T-helper 2 cell treated with Interferon-gamma antibody and Interleukin-4, amounts not matched to agents 5 μg/mL and 100 μg/mL, for 36 hours (primary cell): Measurements from ENCODE around the gene CHSY1.

Experiments used
- DNase-seq: peaks from one replicate; pipeline ENCODE4 v3.0.0; 2021; ENCODE audit warnings: low spot score
- H3K27ac Mint-ChIP-seq: one replicate; pipeline ENCODE4 v1.8.0; 2021; ENCODE audit warnings: mild to moderate bottlenecking, mixed read lengths
- H3K27me3 Mint-ChIP-seq: one replicate; pipeline ENCODE4 v1.8.0; 2021; ENCODE audit warnings: low read depth, mixed read lengths
- H3K36me3 Mint-ChIP-seq: one replicate; pipeline ENCODE4 v1.8.0; 2021; ENCODE audit warnings: low read depth, mixed read lengths
- H3K4me1 Mint-ChIP-seq: one replicate; pipeline ENCODE4 v1.8.0; 2021; ENCODE audit warnings: low read depth, mixed read lengths
- H3K4me3 Mint-ChIP-seq: one replicate; pipeline ENCODE4 v1.8.0; 2022; ENCODE audit warnings: mild to moderate bottlenecking, moderate library complexity, mixed read lengths
- H3K9me3 Mint-ChIP-seq: one replicate; pipeline ENCODE4 v1.8.0; 2021; ENCODE audit warnings: mixed read lengths

CHSY1 gene

DNA sequence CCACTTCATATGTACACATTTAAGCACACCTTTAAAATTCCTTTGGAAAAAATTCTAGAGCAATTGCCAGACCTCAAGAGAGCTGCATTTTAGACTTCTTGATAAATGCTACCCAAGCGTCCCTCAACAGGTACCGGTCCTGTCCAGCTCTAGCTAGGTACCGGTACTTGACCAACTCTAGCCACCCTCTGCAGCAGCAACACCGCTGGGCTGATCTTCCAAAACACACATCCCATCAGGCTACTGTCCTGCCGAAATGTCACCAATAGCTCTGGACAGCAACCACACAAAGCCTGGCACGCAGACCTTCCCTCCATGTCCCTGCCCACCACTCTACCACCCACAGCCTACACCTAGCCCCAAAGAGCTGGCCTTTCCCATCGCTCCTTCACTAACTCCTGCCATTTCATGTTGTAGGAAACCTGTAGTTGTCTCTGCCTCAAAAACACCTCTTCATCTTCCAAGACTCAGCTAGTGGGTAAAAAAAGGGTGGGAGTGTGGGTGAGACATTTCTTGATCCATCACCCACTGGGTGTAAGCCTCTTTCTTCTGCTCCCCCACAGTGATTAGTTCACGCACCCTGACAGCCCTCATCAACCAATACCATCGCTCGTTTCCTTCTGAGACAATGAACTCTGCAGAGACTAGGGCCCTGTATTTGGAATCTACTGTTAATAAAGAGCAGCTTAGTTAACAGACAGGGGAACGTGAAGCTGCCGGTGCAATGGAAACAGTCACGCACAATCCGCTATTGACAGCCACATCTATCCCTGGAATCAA lies 6.8 kb downstream of the CHSY1 start:
- H3K27ac Mint-ChIP-seq, result peak overlapping the region; percentile 64
- H3K4me3 Mint-ChIP-seq, result peak overlapping the region; percentile 68
- no peaks in the 10 kb centered on the region for H3K9me3 Mint-ChIP-seq
- H3K27me3 Mint-ChIP-seq, result no peaks in the 10 kb centered on the region
- H3K36me3 Mint-ChIP-seq, result peaks cover 43% of the 10 kb centered on the region
- DNase-seq, result no peak
- peaks cover 85% of the 10 kb centered on the region for H3K4me1 Mint-ChIP-seq

DNA sequence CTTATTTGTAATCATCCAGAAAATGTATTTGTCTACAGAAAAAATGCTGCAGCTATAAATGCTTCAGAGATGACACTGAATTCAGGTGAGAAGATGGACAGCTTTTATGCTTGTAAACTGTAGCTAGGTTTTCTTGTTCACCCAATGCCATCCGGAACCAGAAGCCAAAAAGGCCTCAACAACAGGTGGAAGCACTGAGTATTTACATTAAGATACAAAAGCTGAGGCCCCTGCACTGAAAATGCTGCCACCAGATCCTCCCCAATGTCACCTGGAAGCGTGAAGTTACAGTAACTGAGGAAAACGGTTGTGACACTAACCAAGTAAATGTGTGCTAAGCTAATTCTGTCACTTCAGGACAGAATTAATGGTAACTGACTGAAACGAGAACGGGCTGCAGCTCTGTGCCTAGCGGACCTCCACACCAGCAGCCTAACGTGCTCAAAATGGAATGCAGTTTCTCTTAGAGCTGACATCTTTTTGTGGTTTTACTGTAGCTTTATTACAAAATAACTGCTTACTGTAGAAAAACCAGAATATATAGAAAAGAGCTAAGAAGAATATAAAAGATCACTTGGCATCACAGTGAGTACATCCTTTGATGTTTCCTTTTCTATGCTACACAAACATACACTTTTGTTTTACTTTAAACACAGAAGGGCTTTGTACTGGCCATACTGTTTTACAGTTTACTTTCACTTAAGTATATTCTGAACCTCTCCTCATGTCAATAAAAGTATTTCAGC lies 7.6 kb downstream of the CHSY1 start:
- Mint-ChIP-seq H3K27me3 (no peaks in the 10 kb centered on the region), H3K9me3 (no peaks in the 10 kb centered on the region), H3K4me1 (peaks cover 87% of the 10 kb centered on the region), H3K4me3 (peak overlapping the region; percentile 68), H3K36me3 (peaks cover 40% of the 10 kb centered on the region), H3K27ac (peak overlapping the region; percentile 64)
- DNase-seq, result no peak

GRCh38 chr15:101243420-101243819 lies 8.4 kb downstream of the CHSY1 start:
- H3K4me1 Mint-ChIP-seq, result peaks cover 91% of the 10 kb centered on the region
- DNase-seq, result no peak
- H3K9me3 Mint-ChIP-seq, result no peaks in the 10 kb centered on the region
- peak overlapping the region; percentile 64 for H3K27ac Mint-ChIP-seq
- peak overlapping the region; percentile 68 for H3K4me3 Mint-ChIP-seq
- H3K27me3 Mint-ChIP-seq, result no peaks in the 10 kb centered on the region
- H3K36me3 Mint-ChIP-seq, result peaks cover 41% of the 10 kb centered on the region

DNA sequence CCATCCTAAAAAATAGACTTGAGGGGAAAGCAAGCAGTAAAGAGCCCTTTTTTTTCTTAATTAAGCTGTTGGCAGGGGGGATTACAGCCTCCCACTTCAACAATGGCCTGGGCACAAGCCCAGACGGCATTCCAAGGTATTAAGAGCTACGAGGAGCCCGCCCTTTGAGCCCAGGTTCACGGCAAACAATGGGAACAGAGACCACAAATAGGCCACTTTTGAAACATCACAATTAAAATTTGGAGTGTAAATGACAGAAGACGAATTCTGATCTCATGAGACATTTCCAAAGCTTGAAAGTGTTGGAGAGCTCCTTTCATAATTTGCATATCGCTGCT lies 8.9 kb downstream of the CHSY1 start:
- no peaks in the 10 kb centered on the region for H3K27me3 Mint-ChIP-seq
- no peaks in the 10 kb centered on the region for H3K9me3 Mint-ChIP-seq
- DNase-seq, result no peak
- peaks cover 40% of the 10 kb centered on the region for H3K36me3 Mint-ChIP-seq
- H3K27ac Mint-ChIP-seq, result peak overlapping the region; percentile 88
- H3K4me3 Mint-ChIP-seq, result peak overlapping the region; percentile 68
- peaks cover 87% of the 10 kb centered on the region for H3K4me1 Mint-ChIP-seq

DNA sequence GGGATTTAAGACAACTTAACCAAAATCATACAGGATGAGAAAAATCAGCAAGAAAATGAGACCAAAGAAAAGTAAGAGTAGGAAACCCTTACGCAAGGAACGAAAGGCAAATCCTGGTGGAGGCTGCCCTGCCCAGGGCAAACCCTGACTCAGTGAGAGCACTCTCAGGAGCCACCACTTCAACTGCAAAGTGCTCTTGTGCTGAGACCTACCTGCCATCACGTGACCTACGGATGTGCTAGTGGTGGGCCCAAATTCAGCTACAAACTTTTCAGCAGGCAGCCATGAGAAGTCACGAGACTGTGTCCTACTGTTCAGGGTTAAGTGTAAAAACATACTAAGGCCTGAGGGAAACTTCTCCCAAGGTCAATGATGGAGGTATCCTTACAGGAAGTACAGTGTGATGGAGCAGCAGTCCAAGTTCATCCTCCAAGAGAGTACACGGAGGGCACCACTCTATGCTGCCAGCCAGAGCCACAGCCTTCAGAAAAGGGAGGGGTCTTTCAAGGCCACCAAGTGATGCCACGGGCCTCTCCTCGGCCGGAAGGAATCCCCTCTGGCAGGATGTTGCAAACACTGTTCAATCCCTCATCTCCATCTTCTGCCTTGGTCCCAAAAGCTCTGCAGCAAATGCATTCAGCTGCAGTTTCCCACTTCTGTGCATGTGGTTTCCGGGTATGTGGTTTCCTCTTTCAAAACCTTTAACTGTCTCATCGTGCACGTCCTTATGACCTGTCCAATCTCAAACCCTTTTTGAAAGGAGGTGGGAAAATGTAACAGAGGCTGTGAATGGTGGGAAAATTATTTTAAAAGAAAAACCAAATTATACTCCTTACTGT lies 9.5 kb downstream of the CHSY1 start:
- H3K27ac Mint-ChIP-seq, result peak overlapping the region; percentile 88
- H3K27me3 Mint-ChIP-seq, result no peaks in the 10 kb centered on the region
- H3K36me3 Mint-ChIP-seq, result peaks cover 41% of the 10 kb centered on the region
- H3K9me3 Mint-ChIP-seq, result no peaks in the 10 kb centered on the region
- peak; percentile 65 for DNase-seq
- peaks cover 83% of the 10 kb centered on the region for H3K4me1 Mint-ChIP-seq
- H3K4me3 Mint-ChIP-seq, result peak overlapping the region; percentile 68

GRCh38 chr15:101240358-101240757 lies 11.5 kb downstream of the CHSY1 start:
- Mint-ChIP-seq H3K4me1 (peaks cover 69% of the 10 kb centered on the region), H3K27me3 (no peaks in the 10 kb centered on the region), H3K27ac (peak overlapping the region; percentile 63), H3K9me3 (no peaks in the 10 kb centered on the region), H3K4me3 (peak overlapping the region; percentile 82), H3K36me3 (peaks cover 47% of the 10 kb centered on the region)
- no peak for DNase-seq

- H3K36me3 Mint-ChIP-seq, result peaks cover 48% of the 10 kb centered on the region
- H3K27me3 Mint-ChIP-seq, result no peaks in the 10 kb centered on the region
- H3K27ac Mint-ChIP-seq, result peak overlapping the region; percentile 95
- peak overlapping the region; percentile 82 for H3K4me3 Mint-ChIP-seq
- no peaks in the 10 kb centered on the region for H3K9me3 Mint-ChIP-seq
- DNase-seq, result no peak
- H3K4me1 Mint-ChIP-seq, result peaks cover 69% of the 10 kb centered on the region
Observed at GRCh38 chr15:101239724-101240136, 12.1 kb downstream of the CHSY1 start.

DNA sequence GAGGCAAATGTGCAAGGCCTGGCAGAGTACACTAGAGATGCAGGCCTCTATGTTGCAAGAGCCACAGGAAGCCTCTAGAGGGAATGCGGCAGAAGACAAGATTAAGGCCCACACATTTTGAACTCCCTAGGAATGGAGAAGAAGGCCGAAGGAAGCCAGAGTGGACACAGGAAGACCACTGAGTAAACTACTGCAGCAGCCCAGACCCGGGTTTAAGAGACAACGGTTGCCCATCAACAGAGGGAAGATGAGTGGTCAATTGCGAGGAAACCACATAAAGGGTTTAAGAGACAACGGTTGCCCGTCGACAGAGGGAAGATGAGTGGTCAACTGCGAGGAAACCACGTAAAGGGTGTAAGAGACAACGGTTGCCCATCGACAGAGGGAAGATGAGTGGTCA lies 14.6 kb downstream of the CHSY1 start:
- Mint-ChIP-seq H3K9me3 (no peaks in the 10 kb centered on the region), H3K4me3 (no peak overlapping the region), H3K27ac (no peak overlapping the region), H3K4me1 (peaks cover 59% of the 10 kb centered on the region), H3K27me3 (no peaks in the 10 kb centered on the region), H3K36me3 (peaks cover 55% of the 10 kb centered on the region)
- DNase-seq, result no peak

- H3K27ac Mint-ChIP-seq, result no peak overlapping the region
- peaks cover 76% of the 10 kb centered on the region for H3K36me3 Mint-ChIP-seq
- DNase-seq, result no peak
- H3K9me3 Mint-ChIP-seq, result peaks cover 8% of the 10 kb centered on the region
- no peak overlapping the region for H3K4me3 Mint-ChIP-seq
- H3K4me1 Mint-ChIP-seq, result peaks cover 43% of the 10 kb centered on the region
- no peaks in the 10 kb centered on the region for H3K27me3 Mint-ChIP-seq
Observed at GRCh38 chr15:101233651-101234280, 18.1 kb downstream of the CHSY1 start.

- DNase-seq, result no peak
- Mint-ChIP-seq H3K9me3 (peaks cover 17% of the 10 kb centered on the region), H3K4me3 (no peak overlapping the region), H3K27me3 (no peaks in the 10 kb centered on the region), H3K4me1 (peaks cover 44% of the 10 kb centered on the region), H3K27ac (peak overlapping the region; percentile 62), H3K36me3 (peaks cover 79% of the 10 kb centered on the region)
Observed at GRCh38 chr15:101232677-101233076, 19.2 kb downstream of the CHSY1 start.

DNA sequence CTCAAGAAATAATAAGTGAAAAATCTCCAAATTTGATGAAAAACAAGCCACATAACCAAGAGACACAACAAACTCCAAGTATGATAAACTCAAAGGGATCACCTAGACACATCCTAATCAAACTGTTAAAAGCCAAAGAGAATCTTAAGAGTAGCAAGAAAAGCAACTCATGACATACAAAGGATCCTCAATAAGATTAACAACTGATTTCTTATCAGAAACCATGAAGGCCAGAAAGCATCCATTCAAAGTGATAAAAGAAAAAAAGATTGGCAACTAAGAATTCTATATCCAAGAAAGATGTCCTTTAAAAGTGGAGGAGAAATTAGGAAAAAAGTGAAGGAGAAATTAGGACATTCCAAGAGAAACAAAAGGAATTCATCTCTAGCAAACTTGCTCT lies 23.5 kb downstream of the CHSY1 start:
- no peak for DNase-seq
- Mint-ChIP-seq H3K4me1 (peaks cover 54% of the 10 kb centered on the region), H3K36me3 (peaks cover 76% of the 10 kb centered on the region), H3K4me3 (no peak overlapping the region), H3K9me3 (peaks cover 19% of the 10 kb centered on the region), H3K27me3 (no peaks in the 10 kb centered on the region), H3K27ac (no peak overlapping the region)

DNA sequence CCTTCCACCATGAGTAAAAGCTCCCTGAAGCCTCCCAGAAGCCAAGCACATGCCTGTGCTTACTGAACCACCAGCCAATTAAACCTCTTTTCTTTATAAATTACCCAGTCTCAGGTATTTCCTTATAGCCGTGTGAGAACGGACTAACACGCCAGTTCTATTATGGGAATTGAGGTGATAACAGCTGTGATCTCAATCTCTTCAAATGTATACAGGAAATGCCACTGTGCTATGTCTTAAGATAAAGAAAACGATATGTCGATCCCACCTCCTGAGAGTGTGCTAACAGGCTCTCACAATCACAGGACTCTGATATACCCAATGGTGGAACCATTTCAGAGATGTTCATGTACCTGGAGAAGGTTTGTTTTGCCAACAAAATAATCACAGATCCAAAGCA lies 26.2 kb downstream of the CHSY1 start:
- H3K4me1 Mint-ChIP-seq, result peaks cover 60% of the 10 kb centered on the region
- peaks cover 54% of the 10 kb centered on the region for H3K36me3 Mint-ChIP-seq
- H3K9me3 Mint-ChIP-seq, result peaks cover 19% of the 10 kb centered on the region

DNA sequence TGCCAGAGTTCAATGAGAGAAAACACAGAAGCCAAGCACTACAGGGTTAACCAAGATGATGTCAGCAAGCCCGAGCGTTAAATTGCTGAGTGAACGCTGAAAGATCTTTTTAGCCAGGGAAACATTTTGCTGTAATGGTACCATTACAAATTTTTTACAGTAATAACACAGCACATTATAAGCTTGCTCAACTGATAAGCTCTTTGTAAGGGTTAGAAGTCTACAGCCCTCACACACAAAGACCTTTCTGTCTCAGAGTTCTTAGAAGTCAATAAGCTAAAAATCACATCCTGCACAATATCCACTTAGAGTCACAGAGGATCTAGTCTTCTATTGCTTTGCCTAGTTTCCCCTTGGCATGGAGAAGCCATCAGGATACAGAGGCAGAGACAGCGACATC lies 29.9 kb downstream of the CHSY1 start:
- Mint-ChIP-seq H3K9me3 (no peaks in the 10 kb centered on the region), H3K36me3 (peaks cover 33% of the 10 kb centered on the region), H3K27ac (no peak overlapping the region), H3K4me3 (no peak overlapping the region), H3K4me1 (peaks cover 54% of the 10 kb centered on the region), H3K27me3 (no peaks in the 10 kb centered on the region)
- DNase-seq, result no peak

More for the DNA sequence above, 26.2 kb downstream of the CHSY1 start:
- Mint-ChIP-seq H3K27me3 (no peaks in the 10 kb centered on the region), H3K4me3 (no peak overlapping the region), H3K27ac (peak overlapping the region; percentile 56)
- DNase-seq, result no peak
